ENCODE results near the gene NNMT.
A peak's percentile ranks its signal among the peaks of the same experiment; 100 is the strongest.

Gene NNMT

DNA sequence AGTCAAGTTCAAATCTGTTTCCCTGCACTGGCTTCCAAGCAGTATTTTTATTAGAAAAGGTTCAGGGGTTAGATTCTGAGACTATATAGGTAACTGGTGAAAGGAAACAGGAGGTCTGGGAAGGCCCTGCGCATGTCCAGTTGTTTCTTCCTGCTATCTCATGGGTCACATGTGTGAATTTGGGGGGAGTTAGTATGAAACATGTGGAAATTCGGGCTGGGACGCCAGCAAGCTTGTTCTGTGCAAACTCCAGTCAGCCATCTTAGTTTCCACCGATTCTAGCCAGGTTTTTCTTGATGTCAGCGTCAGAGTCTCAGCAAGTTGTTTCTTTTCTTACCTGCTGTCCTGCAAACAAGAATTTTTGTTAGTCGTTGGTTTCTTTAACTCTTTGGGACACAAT, 46.8 kb downstream of the NNMT start:
- TF ChIP-seq, protein P1, sequence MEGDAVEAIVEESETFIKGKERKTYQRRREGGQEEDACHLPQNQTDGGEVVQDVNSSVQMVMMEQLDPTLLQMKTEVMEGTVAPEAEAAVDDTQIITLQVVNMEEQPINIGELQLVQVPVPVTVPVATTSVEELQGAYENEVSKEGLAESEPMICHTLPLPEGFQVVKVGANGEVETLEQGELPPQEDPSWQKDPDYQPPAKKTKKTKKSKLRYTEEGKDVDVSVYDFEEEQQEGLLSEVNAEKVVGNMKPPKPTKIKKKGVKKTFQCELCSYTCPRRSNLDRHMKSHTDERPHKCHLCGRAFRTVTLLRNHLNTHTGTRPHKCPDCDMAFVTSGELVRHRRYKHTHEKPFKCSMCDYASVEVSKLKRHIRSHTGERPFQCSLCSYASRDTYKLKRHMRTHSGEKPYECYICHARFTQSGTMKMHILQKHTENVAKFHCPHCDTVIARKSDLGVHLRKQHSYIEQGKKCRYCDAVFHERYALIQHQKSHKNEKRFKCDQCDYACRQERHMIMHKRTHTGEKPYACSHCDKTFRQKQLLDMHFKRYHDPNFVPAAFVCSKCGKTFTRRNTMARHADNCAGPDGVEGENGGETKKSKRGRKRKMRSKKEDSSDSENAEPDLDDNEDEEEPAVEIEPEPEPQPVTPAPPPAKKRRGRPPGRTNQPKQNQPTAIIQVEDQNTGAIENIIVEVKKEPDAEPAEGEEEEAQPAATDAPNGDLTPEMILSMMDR (IDR thresholded peaks at IDR 0.05; ENCODE audit: low read length, missing control alignments), result no peak
- H3K4me3 ChIP-seq (replicated peaks; ENCODE audit: low read depth, low read length), result no peak overlapping the region
- no peak for DNase-seq (ENCODE audit: low read depth)

DNA sequence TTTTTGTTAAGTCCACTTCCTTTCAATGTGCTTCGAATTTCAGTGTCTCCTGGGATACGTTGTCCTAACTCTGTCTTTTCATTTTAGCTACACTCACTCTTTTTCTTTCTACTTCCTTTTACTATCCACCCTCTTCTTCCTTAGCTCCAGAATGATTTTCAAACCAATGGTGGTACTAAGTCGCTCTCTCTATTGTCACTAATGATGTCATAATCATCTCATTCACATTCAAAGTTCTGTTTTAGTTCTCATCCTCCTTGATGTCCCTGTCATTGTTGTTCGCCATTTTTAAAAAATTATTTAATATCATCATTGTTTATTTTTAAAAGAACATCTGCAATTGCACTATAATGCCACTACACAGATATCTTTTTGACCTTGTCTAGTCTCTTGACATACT, 47.3 kb downstream of the NNMT start:
- DNase-seq (ENCODE audit: low read depth), result no peak
- TF ChIP-seq, protein P1 (IDR thresholded peaks at IDR 0.05; ENCODE audit: low read length, missing control alignments), result no peak
- no peak overlapping the region for H3K4me3 ChIP-seq (replicated peaks; ENCODE audit: low read depth, low read length)

DNA sequence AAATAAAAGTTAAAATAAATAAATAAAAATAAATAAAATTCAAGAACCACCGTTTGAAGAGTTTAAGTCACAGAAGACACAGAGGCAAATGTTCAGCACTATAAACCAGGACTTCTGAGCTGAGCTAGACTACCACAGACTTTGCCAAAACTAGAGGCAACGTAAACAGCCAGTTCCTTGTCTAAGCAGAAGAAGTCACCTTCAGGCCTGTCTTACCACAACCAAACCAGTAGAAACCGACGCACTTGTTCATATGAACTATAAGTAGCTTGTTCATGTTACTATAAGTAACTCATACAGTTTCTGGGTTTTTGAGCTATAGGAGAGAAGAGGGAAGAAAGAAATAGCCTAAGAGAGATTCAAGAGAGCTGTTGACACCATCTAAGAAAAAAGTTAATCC, 48.3 kb downstream of the NNMT start:
- TF ChIP-seq, protein P1 (IDR thresholded peaks at IDR 0.05; ENCODE audit: low read length, missing control alignments), result no peak
- DNase-seq (ENCODE audit: low read depth), result no peak
- H3K4me3 ChIP-seq (replicated peaks; ENCODE audit: low read depth, low read length), result no peak overlapping the region

DNA sequence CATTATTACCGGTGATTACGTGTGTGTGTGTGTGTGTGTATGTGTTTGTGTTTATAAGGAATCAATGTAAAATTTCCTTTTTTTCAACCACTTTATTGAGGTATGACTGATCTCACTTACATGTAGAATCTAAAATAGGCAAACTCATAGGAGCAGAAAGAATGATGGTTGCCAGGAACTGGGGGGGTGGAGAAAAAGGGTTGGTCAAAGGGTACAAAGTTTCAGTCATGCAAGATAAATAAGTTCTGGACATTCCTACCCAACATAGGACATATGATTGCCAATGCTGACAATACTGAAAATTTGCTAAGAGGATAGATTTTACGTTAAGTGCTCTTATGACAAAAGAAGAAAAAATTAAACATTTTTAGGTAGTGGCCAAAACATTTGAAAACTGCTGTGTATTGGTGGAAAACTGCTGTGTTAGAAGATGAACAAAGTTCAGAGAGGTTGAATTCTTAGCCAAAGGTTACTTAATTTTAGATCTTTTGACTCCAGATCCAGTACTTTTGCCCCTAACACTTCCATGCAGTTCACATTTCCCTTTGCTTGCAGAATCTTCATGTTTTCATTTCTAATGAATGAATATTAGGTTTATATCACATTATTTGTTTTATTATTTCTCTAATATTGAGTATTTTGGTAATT, 49.5 kb downstream of the NNMT start:
- no peak for DNase-seq (ENCODE audit: low read depth)
- TF ChIP-seq, protein P1 (IDR thresholded peaks at IDR 0.05; ENCODE audit: low read length, missing control alignments), result no peak
- H3K4me3 ChIP-seq (replicated peaks; ENCODE audit: low read depth, low read length), result no peak overlapping the region

DNA sequence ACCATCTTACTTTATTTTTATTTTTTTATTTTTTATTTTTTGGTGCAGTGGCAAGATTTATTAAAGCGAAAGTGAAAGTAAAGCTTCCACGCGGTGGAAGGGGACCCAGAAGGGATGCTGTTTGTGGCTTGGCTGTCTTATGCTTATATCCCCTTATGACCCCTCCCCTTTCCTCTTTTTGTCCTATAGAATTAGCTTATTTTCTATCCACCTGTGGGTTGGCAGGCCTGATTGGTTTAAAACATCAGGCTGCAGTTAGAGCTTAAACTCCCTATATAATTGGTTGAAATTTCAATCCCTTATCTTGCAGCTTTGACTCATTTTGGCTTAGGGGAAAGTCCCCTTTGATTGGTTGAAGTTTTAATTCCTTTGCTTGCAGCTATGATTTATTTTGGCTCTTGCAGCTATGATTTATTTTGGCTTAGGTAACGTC, 50.5 kb downstream of the NNMT start:
- TF ChIP-seq, protein P1 (IDR thresholded peaks at IDR 0.05; ENCODE audit: low read length, missing control alignments), result no peak
- no peak for DNase-seq (ENCODE audit: low read depth)
- no peak overlapping the region for H3K4me3 ChIP-seq (replicated peaks; ENCODE audit: low read depth, low read length)

DNA sequence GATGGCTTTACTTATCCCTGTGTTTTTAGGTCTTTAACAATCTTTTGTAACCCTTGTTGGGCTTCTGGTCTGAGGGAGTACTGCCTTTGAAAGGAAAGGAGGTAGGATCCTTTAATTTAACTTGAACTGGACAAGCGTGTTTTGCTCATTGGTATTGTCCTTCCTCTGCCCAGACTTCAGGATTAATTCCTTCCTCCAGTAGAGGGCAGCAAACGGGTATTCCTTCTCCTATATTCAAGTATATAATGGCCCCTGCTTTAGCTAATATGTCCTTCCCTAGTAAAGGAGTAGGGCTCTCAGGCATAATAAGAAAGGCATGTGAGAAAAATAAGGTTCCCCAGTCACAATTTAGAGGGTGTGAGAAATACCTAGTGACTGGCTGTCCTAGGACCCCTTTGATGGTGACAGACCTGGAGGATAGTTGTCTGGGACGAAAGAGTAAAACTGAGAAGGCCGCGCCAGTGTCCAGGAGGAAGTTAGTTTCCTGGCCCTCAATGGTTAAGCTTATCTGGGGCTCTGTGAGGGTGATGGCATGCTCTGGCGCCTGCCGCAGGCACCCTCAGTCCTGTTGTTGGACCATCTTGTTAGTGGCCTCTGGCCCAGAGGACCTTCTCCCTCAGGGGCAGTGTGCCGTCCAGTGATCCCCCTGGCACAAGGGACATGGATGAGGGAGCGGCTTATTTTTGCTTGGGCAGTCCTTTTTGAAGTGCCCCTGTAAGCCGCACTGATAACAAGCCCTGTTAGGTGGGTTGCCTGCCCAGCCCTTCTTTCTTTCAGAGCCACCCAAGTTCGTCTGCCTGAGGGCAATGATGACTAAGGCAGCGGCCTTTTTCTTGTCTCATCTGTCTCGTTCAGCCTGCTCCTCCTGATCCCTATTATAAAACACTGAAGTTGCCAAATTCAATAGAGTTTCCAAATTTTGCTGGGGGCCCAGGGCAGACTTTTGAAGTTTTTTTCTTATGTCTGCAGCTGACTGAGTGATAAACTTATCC, 52.3 kb downstream of the NNMT start:
- peak; percentile 87 for DNase-seq (ENCODE audit: low read depth)
- H3K4me3 ChIP-seq (replicated peaks; ENCODE audit: low read depth, low read length), result no peak overlapping the region
- TF ChIP-seq, protein P1 (IDR thresholded peaks at IDR 0.05; ENCODE audit: low read length, missing control alignments), result peak; percentile 62
